Fibroblast of the aortic adventitia (primary cell): ENCODE results near the gene DESI2. TPM values are rescaled to one million over a fixed set of nuclear protein-coding genes. Genes with fewer than 3 reads are reported as not detected.

Experiments
- DNase-seq: peaks from one replicate; pipeline ENCODE4 v3.0.0-alpha.2; 2010; ENCODE audit warnings: low read depth
- H3K4me3 ChIP-seq: 2 replicates; pipeline ENCODE4 v1.5.1; 2011; ENCODE audit warnings: low read depth, mild to moderate bottlenecking, control low read depth, low read length, moderate library complexity
- CTCF ChIP-seq: IDR thresholded peaks from 2 replicates; pipeline ENCODE4 v1.5.1; 2011; ENCODE audit warnings: mild to moderate bottlenecking, low read length, control low read depth, inconsistent platforms; ENCODE audit not compliant: insufficient read depth
- total RNA-seq: library from RNA; depleted of rRNA; stranded (reverse); fragments of >200 nt; gene quantifications from 2 replicates; pipeline ENCODE4 v1.2.3, GENCODE V29; 2012; ENCODE audit warnings: low replicate concordance

DESI2 gene
- total RNA-seq, 1 donor: 54.7 TPM

DNA sequence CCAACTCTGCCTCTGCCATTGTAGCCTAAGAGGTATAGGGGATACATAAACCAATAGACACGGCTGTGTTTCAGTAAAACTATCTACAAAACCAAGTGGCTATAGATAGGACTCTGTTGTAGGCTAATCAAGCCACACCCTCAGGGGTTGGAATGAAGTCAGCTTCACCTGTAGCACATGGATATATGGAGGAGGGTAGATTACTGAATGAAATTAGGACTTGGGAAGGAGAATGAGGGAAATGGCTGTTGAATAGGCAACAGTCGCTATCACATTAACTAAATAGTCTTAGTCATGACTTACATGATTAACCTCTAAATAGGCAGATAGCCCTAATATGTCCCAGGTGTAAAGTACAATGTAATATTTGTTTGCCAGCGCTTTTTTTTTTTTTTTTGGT, 49.7 kb downstream of the DESI2 start:
- H3K4me3 ChIP-seq: no peak overlapping the region
- no peak for TF ChIP-seq CTCF
- no peak for DNase-seq

GRCh38 chr1:244704107-244704506, 51.2 kb downstream of the DESI2 start:
- no peak for TF ChIP-seq CTCF
- no peak overlapping the region for H3K4me3 ChIP-seq
- no peak for DNase-seq

- DNase-seq: no peak
- no peak overlapping the region for H3K4me3 ChIP-seq
- no peak for TF ChIP-seq CTCF
Observed at GRCh38 chr1:244705261-244706234, 52.6 kb downstream of the DESI2 start.

DNA sequence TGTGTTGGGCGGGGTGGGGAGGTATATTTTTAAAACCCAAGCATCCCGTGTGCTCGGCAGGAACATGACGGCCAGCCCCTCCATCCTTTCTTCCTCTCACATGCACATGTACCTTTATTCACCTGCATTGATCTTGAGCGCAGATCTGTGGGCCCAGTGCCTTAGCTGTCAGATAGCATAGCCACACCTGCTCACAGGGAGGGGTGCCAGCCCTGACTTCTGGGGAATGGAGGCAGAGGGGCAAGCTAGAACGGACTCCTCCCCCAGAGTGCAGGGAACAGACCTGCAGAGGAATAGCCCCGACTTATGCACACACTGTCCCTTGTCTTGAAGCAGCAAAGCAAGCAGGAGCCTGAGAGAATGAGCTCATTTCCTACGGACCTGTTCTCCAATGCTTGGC, 56.1 kb downstream of the DESI2 start:
- TF ChIP-seq CTCF: no peak
- no peak overlapping the region for H3K4me3 ChIP-seq
- no peak for DNase-seq

- H3K4me3 ChIP-seq: no peak overlapping the region
- no peak for TF ChIP-seq CTCF
- DNase-seq: no peak
Observed at GRCh38 chr1:244709476-244710368, 56.8 kb downstream of the DESI2 start.

GRCh38 chr1:244710474-244711062, 57.6 kb downstream of the DESI2 start:
- no peak overlapping the region for H3K4me3 ChIP-seq
- TF ChIP-seq CTCF: no peak
- no peak for DNase-seq
